ENCODE measurements around the gene DCLK3. TPM values are rescaled to one million over a fixed set of nuclear protein-coding genes. Genes with fewer than 3 reads are reported as not detected.

Gene DCLK3
- total RNA-seq, 1 experiment from 2014 or later = 0.06 TPM

DNA sequence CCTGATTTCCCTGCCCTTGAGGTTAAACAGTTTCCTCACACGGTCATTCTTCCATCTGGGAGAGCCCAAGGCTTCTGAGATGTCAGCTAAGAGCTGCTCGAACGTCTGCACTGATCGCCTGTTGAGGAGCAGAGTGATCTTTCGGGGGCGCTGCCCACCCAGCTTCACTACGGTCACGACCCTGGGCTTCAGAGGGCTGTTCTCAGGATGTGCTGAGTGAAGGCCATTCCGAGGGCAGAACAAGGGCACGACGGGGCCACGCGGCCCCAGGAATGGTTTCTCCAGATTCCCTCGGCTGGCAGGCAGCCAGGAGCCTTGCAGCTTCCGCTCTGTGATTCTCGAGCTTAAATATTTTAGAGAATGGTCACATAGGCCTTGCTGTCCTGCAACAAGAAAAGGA is 25.7 kb downstream of the DCLK3 start:
- no peak for TF ChIP-seq EZH2 (IDR thresholded peaks at IDR 0.05; ENCODE audit: borderline replicate concordance, low read depth, low read length, poor library complexity, severe bottlenecking)
- TF ChIP-seq, protein P1, sequence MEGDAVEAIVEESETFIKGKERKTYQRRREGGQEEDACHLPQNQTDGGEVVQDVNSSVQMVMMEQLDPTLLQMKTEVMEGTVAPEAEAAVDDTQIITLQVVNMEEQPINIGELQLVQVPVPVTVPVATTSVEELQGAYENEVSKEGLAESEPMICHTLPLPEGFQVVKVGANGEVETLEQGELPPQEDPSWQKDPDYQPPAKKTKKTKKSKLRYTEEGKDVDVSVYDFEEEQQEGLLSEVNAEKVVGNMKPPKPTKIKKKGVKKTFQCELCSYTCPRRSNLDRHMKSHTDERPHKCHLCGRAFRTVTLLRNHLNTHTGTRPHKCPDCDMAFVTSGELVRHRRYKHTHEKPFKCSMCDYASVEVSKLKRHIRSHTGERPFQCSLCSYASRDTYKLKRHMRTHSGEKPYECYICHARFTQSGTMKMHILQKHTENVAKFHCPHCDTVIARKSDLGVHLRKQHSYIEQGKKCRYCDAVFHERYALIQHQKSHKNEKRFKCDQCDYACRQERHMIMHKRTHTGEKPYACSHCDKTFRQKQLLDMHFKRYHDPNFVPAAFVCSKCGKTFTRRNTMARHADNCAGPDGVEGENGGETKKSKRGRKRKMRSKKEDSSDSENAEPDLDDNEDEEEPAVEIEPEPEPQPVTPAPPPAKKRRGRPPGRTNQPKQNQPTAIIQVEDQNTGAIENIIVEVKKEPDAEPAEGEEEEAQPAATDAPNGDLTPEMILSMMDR (conservative IDR thresholded peaks at IDR 0.05; ENCODE audit: low read depth, low read length) = no peak
- intact Hi-C loops (cut with micrococcal nuclease; ENCODE audit: unreplicated experiment) = no loop called here
- Histone ChIP-seq H3K4me1 (ENCODE audit: insufficient read depth, low read length, poor library complexity, severe bottlenecking) (no peaks in the 10 kb centered on the region), H3K9me3 (ENCODE audit: low read depth, low read length, poor library complexity, severe bottlenecking) (no peaks in the 10 kb centered on the region), H3K36me3 (ENCODE audit: insufficient read depth, low read length, poor library complexity, severe bottlenecking) (no peaks in the 10 kb centered on the region), H3K27me3 (replicated peaks; ENCODE audit: insufficient read depth, low read depth, low read length, poor library complexity) (no peaks in the 10 kb centered on the region), H3K27ac (ENCODE audit: low read depth, low read length, poor library complexity, severe bottlenecking) (no peak overlapping the region), H3K4me3 (ENCODE audit: low read depth, low read length, poor library complexity, severe bottlenecking) (no peak overlapping the region)
- DNase-seq (ENCODE audit: low spot score) = no peak
- no TSS peak for BruUV-seq (replicated peaks)
- POLR2A ChIA-PET (ENCODE audit: low non-redundant PET) = no interaction called here
- CTCF ChIA-PET = no interaction called here

DNA sequence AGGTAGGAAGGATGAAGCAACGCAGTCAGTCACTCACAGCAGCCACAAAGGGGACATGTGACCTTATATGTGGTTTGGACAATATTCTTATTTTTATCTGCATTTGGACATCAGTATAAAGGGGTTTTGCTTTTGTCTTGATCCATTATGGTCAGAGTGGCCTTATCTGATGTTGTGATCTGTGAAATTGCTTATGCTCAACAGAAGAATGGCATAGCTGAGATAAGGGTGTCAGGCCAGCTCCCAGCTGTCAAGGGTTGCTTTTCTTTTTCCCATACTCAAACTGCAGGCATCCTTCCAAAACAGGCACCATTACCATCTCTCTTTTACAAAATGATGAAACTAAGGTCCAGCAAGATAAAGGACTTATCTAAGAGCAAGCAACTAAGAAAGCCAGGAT is 28.1 kb downstream of the DCLK3 start:
- H3K36me3 ChIP-seq (ENCODE audit: insufficient read depth, low read length, poor library complexity, severe bottlenecking) = no peaks in the 10 kb centered on the region
- POLR2A ChIA-PET (ENCODE audit: low non-redundant PET) = no interaction called here
- H3K27ac ChIP-seq (ENCODE audit: low read depth, low read length, poor library complexity, severe bottlenecking) = no peak overlapping the region
- H3K4me3 ChIP-seq (ENCODE audit: low read depth, low read length, poor library complexity, severe bottlenecking) = no peak overlapping the region
- CTCF ChIA-PET = no interaction called here
- BruUV-seq (replicated peaks) = no TSS peak
- no peak for DNase-seq (ENCODE audit: low spot score)
- intact Hi-C loops (cut with micrococcal nuclease; ENCODE audit: unreplicated experiment) = no loop called here
- H3K27me3 ChIP-seq (replicated peaks; ENCODE audit: insufficient read depth, low read depth, low read length, poor library complexity) = no peaks in the 10 kb centered on the region
- H3K4me1 ChIP-seq (ENCODE audit: insufficient read depth, low read length, poor library complexity, severe bottlenecking) = no peaks in the 10 kb centered on the region
- H3K9me3 ChIP-seq (ENCODE audit: low read depth, low read length, poor library complexity, severe bottlenecking) = no peaks in the 10 kb centered on the region
- TF ChIP-seq, protein P1 (conservative IDR thresholded peaks at IDR 0.05; ENCODE audit: low read depth, low read length) = no peak
- TF ChIP-seq EZH2 (IDR thresholded peaks at IDR 0.05; ENCODE audit: borderline replicate concordance, low read depth, low read length, poor library complexity, severe bottlenecking) = no peak

DNA sequence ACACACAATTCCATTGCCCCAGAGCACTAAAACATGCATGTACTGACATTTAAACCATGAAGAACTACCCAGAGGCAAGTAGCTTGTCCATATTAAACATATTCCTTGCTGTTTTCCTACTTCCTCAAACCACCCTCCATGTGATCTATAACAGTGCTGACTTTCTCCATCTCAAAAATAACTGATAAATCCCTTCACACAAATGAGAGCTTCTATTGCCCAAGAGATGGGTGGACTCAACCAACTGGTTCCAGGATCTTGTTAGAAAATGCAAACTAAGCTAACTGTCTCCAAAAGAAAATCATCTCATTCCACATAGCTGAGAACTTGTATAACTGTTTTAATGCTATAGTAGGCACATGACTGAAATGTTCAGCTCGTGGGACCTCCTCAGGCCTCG is 29.6 kb downstream of the DCLK3 start:
- TF ChIP-seq, protein P1 (conservative IDR thresholded peaks at IDR 0.05; ENCODE audit: low read depth, low read length) = no peak
- no peak for TF ChIP-seq EZH2 (IDR thresholded peaks at IDR 0.05; ENCODE audit: borderline replicate concordance, low read depth, low read length, poor library complexity, severe bottlenecking)
- no peak for DNase-seq (ENCODE audit: low spot score)
- BruUV-seq (replicated peaks) = no TSS peak
- Histone ChIP-seq H3K27ac (ENCODE audit: low read depth, low read length, poor library complexity, severe bottlenecking) (no peak overlapping the region), H3K27me3 (replicated peaks; ENCODE audit: insufficient read depth, low read depth, low read length, poor library complexity) (no peaks in the 10 kb centered on the region), H3K36me3 (ENCODE audit: insufficient read depth, low read length, poor library complexity, severe bottlenecking) (no peaks in the 10 kb centered on the region), H3K4me3 (ENCODE audit: low read depth, low read length, poor library complexity, severe bottlenecking) (no peak overlapping the region), H3K9me3 (ENCODE audit: low read depth, low read length, poor library complexity, severe bottlenecking) (no peaks in the 10 kb centered on the region), H3K4me1 (ENCODE audit: insufficient read depth, low read length, poor library complexity, severe bottlenecking) (no peaks in the 10 kb centered on the region)
- POLR2A ChIA-PET (ENCODE audit: low non-redundant PET) = interaction anchor here (0.6 kb wide), 1 partner anchor 863 kb away, joined by 3 read pairs; no protein-coding TSS in a partner anchor
- intact Hi-C loops (cut with micrococcal nuclease; ENCODE audit: unreplicated experiment) = no loop called here
- CTCF ChIA-PET = interaction anchor here (0.6 kb wide), 1 partner anchor 80 kb away, joined by 5 read pairs; no protein-coding TSS in a partner anchor
